Measurements from ENCODE around the gene NCOA4. TPM values are rescaled to one million over a fixed set of nuclear protein-coding genes. Genes with fewer than 3 reads are reported as not detected.

Gene NCOA4
- total RNA-seq, 1 donor from 2014 or later: 94.9 TPM

DNA sequence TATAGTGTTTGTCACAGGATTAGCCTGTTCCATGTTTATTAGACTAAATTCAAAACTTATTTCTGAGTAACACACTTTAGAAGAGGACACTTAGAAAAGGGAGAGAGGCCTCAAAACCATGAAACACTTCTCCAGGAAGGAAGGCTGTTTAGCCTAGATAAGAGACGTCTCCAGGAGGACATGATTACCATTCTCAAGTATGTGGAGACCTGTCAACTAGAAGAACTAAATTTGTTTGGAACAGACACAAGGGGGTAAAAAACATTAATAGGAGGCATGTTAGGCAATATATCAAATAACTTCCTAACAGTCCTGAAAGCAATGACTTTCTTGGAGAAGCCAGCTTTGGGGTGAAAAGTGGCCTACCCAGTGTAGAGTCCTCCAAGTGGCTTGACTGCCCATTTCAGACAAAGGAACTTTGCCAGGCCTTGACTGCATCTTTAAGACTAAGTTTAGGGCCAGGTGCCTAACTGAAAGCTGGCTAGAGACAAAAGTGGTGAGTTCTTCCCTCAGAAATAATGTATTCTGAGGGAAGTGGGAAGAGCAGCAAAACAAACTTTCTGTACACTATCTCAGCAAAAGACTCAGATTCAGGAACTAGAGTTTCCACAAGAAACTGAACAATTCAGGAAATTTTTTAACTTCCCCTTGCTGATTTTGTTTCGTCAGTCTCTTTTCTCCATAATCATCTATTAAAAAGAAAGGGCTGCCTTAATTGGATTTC, 11.8 kb downstream of the NCOA4 start:
- POLR2A ChIA-PET: no interaction called here
- no peaks in the 10 kb centered on the region for H3K27me3 Mint-ChIP-seq
- DNase-seq (no peak), ATAC-seq (ENCODE audit: low read depth) (no peak)
- no peaks in the 10 kb centered on the region for H3K9me3 Mint-ChIP-seq
- TF ChIP-seq, protein P1, sequence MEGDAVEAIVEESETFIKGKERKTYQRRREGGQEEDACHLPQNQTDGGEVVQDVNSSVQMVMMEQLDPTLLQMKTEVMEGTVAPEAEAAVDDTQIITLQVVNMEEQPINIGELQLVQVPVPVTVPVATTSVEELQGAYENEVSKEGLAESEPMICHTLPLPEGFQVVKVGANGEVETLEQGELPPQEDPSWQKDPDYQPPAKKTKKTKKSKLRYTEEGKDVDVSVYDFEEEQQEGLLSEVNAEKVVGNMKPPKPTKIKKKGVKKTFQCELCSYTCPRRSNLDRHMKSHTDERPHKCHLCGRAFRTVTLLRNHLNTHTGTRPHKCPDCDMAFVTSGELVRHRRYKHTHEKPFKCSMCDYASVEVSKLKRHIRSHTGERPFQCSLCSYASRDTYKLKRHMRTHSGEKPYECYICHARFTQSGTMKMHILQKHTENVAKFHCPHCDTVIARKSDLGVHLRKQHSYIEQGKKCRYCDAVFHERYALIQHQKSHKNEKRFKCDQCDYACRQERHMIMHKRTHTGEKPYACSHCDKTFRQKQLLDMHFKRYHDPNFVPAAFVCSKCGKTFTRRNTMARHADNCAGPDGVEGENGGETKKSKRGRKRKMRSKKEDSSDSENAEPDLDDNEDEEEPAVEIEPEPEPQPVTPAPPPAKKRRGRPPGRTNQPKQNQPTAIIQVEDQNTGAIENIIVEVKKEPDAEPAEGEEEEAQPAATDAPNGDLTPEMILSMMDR (IDR thresholded peaks at IDR 0.05): no peak
- H3K27ac Mint-ChIP-seq: peak overlapping the region; percentile 36
- peaks cover 40% of the 10 kb centered on the region for H3K36me3 Mint-ChIP-seq (ENCODE audit: low read depth)
- intact Hi-C loops (cut with micrococcal nuclease): no loop called here
- CTCF ChIA-PET: interaction anchor here (1.1 kb wide), 1 partner anchor 11 kb away, joined by 3 read pairs; no protein-coding TSS in a partner anchor
- H3K4me1 Mint-ChIP-seq: peaks cover 57% of the 10 kb centered on the region
- no peak overlapping the region for H3K4me3 Mint-ChIP-seq

DNA sequence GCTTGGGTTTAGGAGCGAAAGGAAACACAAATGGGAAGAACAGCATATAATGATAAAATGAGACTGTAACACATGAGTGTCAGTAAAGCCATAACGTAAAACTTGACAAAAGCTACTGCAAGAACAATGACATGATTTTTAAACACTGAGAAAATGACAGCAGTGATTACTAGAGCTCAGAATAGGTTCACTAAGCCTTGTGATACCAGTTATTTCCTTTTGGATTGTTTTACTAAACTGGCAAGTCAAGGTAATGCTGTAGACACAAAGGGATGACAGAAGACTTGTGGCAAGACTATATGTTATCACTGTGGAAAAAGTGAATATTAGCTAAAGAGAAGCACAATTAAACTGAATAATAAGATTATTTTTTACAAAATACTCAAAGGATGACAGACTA, 12.7 kb downstream of the NCOA4 start:
- H3K4me1 Mint-ChIP-seq: peaks cover 50% of the 10 kb centered on the region
- intact Hi-C loops (cut with micrococcal nuclease): no loop called here
- POLR2A ChIA-PET: interaction anchor here (1.1 kb wide), 1 partner anchor 11 kb away, joined by 3 read pairs; no protein-coding TSS in a partner anchor
- H3K27ac Mint-ChIP-seq: no peak overlapping the region
- ATAC-seq (ENCODE audit: low read depth) (no peak), DNase-seq (no peak)
- TF ChIP-seq, protein P1 (IDR thresholded peaks at IDR 0.05): no peak
- CTCF ChIA-PET: no interaction called here
- H3K4me3 Mint-ChIP-seq: no peak overlapping the region
- no peaks in the 10 kb centered on the region for H3K9me3 Mint-ChIP-seq
- H3K36me3 Mint-ChIP-seq (ENCODE audit: low read depth): peaks cover 48% of the 10 kb centered on the region
- no peaks in the 10 kb centered on the region for H3K27me3 Mint-ChIP-seq

DNA sequence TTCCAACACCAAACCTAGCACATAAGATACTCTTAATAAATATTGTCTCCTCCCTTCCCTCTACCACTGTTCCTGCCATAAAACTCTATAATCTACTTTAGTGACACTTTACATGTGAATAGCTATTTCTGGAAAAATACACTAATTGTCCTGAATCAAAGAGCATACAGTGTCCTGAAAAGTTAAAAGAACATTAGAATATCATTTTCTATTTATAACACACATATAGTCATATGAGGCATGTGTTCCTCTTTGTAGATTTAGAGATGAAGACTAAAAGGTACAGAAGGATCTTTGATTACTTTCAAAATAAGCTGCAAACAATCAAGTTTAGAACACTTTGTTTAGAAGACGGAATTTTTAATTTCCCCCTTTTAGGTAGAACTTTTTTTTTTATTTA, 13.6 kb downstream of the NCOA4 start:
- peak overlapping the region; percentile 5 for H3K27ac Mint-ChIP-seq

DNA sequence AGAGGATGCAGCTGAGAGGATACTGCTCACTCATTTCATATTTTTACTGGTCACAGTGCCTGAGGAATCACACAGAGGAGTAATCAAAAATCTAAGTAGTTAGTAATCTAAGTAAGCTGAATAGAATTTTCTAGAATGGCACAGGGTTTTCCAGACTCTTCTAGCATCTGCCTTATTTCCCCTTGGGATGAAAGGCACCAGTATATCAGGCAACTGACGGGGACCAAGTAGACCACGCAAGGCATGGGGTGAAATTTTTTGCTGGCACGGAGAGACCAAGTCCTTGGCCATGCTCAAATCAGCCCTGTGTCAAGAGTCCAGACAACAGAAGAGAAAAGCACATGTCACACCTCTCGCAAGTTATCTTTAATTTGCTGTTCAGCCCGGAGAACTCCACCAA, 14.2 kb downstream of the NCOA4 start:
- no peaks in the 10 kb centered on the region for H3K27me3 Mint-ChIP-seq
- intact Hi-C loops (cut with micrococcal nuclease): no loop called here
- TF ChIP-seq, protein P1 (IDR thresholded peaks at IDR 0.05): no peak
- no peaks in the 10 kb centered on the region for H3K9me3 Mint-ChIP-seq
- no peak for ATAC-seq (ENCODE audit: low read depth)
- POLR2A ChIA-PET: no interaction called here
- peaks cover 58% of the 10 kb centered on the region for H3K36me3 Mint-ChIP-seq (ENCODE audit: low read depth)
- H3K4me1 Mint-ChIP-seq: peaks cover 40% of the 10 kb centered on the region
- no peak for DNase-seq
- no peak overlapping the region for H3K27ac Mint-ChIP-seq
- CTCF ChIA-PET: interaction anchor here (1.0 kb wide), 1 partner anchor 781 kb away, joined by 3 read pairs; no protein-coding TSS in a partner anchor
- H3K4me3 Mint-ChIP-seq: no peak overlapping the region

More for the DNA sequence above, 13.6 kb downstream of the NCOA4 start:
- TF ChIP-seq, protein P1 (IDR thresholded peaks at IDR 0.05): no peak
- POLR2A ChIA-PET: no interaction called here
- ATAC-seq (ENCODE audit: low read depth): no peak
- peaks cover 55% of the 10 kb centered on the region for H3K36me3 Mint-ChIP-seq (ENCODE audit: low read depth)
- no peak for DNase-seq
- CTCF ChIA-PET: no interaction called here
- intact Hi-C loops (cut with micrococcal nuclease): no loop called here
- no peak overlapping the region for H3K4me3 Mint-ChIP-seq
- no peaks in the 10 kb centered on the region for H3K9me3 Mint-ChIP-seq
- H3K27me3 Mint-ChIP-seq: no peaks in the 10 kb centered on the region
- peaks cover 44% of the 10 kb centered on the region for H3K4me1 Mint-ChIP-seq

DNA sequence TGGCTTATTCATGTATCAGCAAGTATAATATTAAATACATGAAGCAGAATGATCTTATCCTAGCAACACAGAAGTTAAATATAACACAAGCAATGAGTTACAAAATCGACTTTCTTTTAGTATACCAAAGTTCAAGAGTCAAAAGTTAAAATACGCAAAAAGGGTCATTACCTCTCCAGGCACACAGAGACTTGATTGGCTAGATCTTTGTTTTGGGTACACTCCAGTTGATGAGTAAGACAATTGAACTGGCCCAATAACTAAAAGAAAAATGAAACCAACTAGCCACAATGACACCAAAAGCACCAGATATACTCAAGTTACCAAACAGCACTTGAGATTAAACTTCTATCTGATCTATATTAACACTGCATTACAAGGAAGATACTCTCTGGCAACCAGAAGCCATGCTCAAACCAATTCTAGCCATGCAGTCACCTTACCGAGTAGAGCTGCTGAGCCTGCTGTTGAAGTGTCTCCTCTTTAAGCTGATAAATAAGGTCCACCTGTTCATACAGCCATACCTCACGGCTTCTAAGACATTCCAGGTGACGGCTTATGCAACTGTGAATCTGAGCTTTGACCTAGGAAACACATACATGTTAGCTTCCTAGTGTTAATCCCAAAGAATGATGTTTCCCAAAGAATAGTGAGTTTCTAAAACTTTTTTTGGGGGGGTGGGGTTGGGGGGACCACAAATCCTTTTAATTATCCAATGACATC, 15.6 kb downstream of the NCOA4 start:
- POLR2A ChIA-PET: interaction anchor here (0.7 to 1.5 kb wide), 2 partner anchors 13 to 15 kb away, joined by 3 read pairs; no protein-coding TSS in a partner anchor
- H3K9me3 Mint-ChIP-seq: no peaks in the 10 kb centered on the region
- intact Hi-C loops (cut with micrococcal nuclease): no loop called here
- TF ChIP-seq, protein P1 (IDR thresholded peaks at IDR 0.05): no peak
- H3K4me3 Mint-ChIP-seq: no peak overlapping the region
- H3K4me1 Mint-ChIP-seq: peaks cover 28% of the 10 kb centered on the region
- ATAC-seq (ENCODE audit: low read depth) (no peak), DNase-seq (no peak)
- CTCF ChIA-PET: no interaction called here
- H3K27me3 Mint-ChIP-seq: no peaks in the 10 kb centered on the region
- H3K36me3 Mint-ChIP-seq (ENCODE audit: low read depth): peaks cover 72% of the 10 kb centered on the region
- no peak overlapping the region for H3K27ac Mint-ChIP-seq
